Activated CD4-positive, alpha-beta memory T cell treated with anti-CD3 and anti-CD28 coated beads, Interleukin-2, amount 10 ng/mL, durations not matched to agents 7 days and 5 days (primary cell): ENCODE data around the gene S100A2. TPM values are rescaled to one million over a fixed set of nuclear protein-coding genes. Genes with fewer than 3 reads are reported as not detected.

Source experiments
- CTCF ChIA-PET: fragments of 350-600 bp; sonication (Branson Sonifier 250); formaldehyde crosslinking; loops from one replicate; lab custom pipeline; 2021; ENCODE audit warnings: antibody characterized with exemption, inconsistent platforms; lab: Charles Lee
- POLR2A ChIA-PET: fragments of 350-600 bp; sonication (Branson Sonifier 250); formaldehyde crosslinking; loops from one replicate; lab custom pipeline; 2021; ENCODE audit warnings: antibody characterized with exemption; lab: Charles Lee
- DNase-seq: peaks from one replicate; pipeline ENCODE4 v3.0.0-alpha.2; 2020
- H3K27ac Mint-ChIP-seq: one replicate; pipeline ENCODE4 v1.8.0; 2021; ENCODE audit warnings: mild to moderate bottlenecking, mixed read lengths
- H3K27me3 Mint-ChIP-seq: one replicate; pipeline ENCODE4 v1.8.0; 2021; ENCODE audit warnings: mixed read lengths
- H3K36me3 Mint-ChIP-seq: one replicate; pipeline ENCODE4 v1.8.0; 2021; ENCODE audit warnings: low read depth, mixed read lengths
- H3K4me1 Mint-ChIP-seq: one replicate; pipeline ENCODE4 v1.8.0; 2021; ENCODE audit warnings: mixed read lengths
- H3K4me3 Mint-ChIP-seq: one replicate; pipeline ENCODE4 v1.8.0; 2021; ENCODE audit warnings: mild to moderate bottlenecking, mixed read lengths
- H3K9me3 Mint-ChIP-seq: one replicate; pipeline ENCODE4 v1.8.0; 2021; ENCODE audit warnings: mixed read lengths
- total RNA-seq, 2 experiments: library from RNA; stranded (reverse); gene quantifications; one replicate each; pipeline ENCODE4 v1.2.3, GENCODE V29; 2021

Gene S100A2
- total RNA-seq, 2 experiments from 2014 or later, result 0.85 to 1.2 TPM

GRCh38 chr1:153548722-153549688 is 16.6 kb downstream of the S100A2 start, which contains the start of gene S100A3:
Gene S100A3 (minus strand): TSS chr1:153549258. CDS start chr1:153548485, 773 bp downstream.
- peaks cover 59% of the 10 kb centered on the region for H3K4me1 Mint-ChIP-seq
- H3K36me3 Mint-ChIP-seq, result peaks cover 16% of the 10 kb centered on the region
- ChIA-PET CTCF (interaction anchor here (0.9 to 6.5 kb wide), 3 partner anchors 13 to 38 kb away, joined by 3 to 117 read pairs (median 3); partner anchors contain the start of gene S100A6), POLR2A (interaction anchor here (0.6 to 2.7 kb wide), 4 partner anchors 14 to 17 kb away, joined by 3 to 8 read pairs (median 6); partner anchors contain the start of genes S100A2 and S100A6)
- no peak for DNase-seq
- no peak within 1 kb of the TSS for H3K4me3 Mint-ChIP-seq
- no peak within 1 kb of the TSS for H3K27ac Mint-ChIP-seq
- H3K27me3 Mint-ChIP-seq, result peaks cover 3% of the 10 kb centered on the region
- H3K9me3 Mint-ChIP-seq, result no peaks in the 10 kb centered on the region

DNA sequence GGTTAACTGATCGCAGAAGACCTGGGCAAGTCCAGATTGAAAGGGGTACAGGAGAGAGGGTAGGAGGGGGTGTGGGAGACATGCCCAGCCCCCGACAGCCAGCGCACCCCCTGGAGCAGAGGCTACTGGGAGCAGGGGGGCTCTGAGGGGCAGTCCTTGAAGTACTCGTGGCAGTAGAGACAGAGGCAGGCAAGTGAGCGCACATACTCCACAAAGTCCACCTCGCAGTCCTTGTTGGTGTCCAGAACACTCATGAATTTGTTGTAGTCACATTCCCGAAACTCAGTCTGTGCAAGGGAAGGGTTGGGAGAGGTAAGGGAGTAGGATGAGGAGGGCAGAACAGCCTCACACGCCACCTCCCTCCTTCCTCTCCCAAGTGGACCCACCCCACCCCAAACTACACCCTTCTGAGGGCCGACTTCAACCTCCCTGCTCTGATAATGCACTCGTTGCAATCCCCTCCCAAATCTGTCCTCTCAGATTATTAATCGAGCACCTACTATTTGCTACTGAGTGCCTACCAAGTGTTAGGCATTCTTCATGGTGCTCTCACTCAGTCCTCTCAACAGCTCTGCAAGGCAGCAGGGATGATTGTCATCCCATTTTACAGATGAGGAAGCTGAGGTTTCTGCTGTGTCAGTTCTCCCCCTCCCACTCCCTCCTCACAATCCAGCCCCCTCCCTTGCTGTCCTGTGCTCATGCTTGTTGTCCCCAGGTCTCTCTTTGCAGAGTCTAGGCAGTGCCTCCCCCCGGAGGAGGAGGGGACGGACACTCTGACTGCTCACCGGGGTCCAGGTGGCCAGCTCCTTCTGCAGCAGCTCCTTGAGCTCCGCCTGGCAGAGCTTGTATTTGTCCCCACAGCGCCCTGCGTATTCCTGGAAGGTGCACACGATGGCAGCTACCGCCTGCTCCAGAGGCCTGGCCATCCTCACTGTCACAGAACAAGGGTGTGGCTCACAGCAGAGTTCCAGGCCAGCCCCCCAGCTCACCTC is 17.8 kb downstream of the S100A2 start:
- Mint-ChIP-seq H3K4me3 (no peak overlapping the region), H3K27ac (peak overlapping the region; percentile 59), H3K4me1 (peaks cover 65% of the 10 kb centered on the region), H3K36me3 (peaks cover 28% of the 10 kb centered on the region), H3K9me3 (no peaks in the 10 kb centered on the region), H3K27me3 (peaks cover 3% of the 10 kb centered on the region)
- CTCF ChIA-PET, result interaction anchor here (0.5 to 6.5 kb wide), 3 partner anchors 14 to 244 kb away, joined by 3 to 117 read pairs (median 4); partner anchors contain the start of gene S100A6
- DNase-seq, result no peak
- POLR2A ChIA-PET, result interaction anchor here (0.8 to 2.7 kb wide), 3 partner anchors 12 to 19 kb away, joined by 4 to 6 read pairs (median 5); partner anchors contain the start of gene S100A6

DNA sequence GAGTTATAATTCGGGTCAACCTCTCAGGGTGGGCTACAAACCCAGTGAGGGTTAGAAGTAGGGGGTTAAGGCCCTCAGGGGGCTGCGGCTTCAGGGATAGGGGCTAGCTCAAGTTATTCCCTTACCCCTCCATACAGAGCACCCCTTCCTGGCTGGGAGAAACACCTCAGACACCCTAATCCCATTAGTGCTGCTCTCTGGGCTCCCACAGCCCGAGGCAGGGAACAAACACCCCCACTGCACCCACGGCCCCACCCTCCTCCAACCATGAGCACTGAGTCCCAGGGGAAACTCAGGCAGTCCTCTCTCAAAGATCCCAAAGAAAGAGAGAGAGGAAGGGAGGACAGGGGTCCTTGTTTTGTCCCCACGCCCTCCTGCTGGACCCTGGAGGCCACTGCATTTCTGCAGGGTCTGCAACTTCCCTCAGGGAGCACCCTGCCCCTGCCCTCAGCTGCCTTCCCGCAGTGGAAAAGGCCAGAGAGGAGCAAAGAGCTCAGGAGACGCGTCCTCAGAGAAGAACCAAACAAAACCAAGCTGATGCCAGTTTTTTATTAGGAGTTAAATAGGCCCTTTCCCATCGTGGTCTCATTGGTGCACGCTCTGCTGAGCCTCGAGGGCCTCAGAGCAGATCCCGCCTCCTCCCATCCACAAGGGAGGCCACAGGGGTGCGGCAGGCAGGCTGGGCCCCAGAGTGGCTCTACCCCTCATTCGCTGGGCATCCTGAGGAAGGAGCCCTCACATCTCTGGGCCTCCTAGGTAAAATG is 18.7 kb downstream of the S100A2 start:
- ChIA-PET CTCF (interaction anchor here (1.0 to 6.5 kb wide), 5 partner anchors 10 to 26 kb away, joined by 3 to 117 read pairs (median 22); partner anchors contain the start of genes S100A2 and S100A6), POLR2A (interaction anchor here (0.9 to 4.5 kb wide), 6 partner anchors 13 to 88 kb away, joined by 4 to 281 read pairs (median 22); partner anchors contain the start of genes CHTOP, S100A2 and S100A6)
- H3K4me1 Mint-ChIP-seq, result peaks cover 74% of the 10 kb centered on the region
- peak overlapping the region; percentile 98 for H3K27ac Mint-ChIP-seq
- H3K36me3 Mint-ChIP-seq, result peaks cover 35% of the 10 kb centered on the region
- H3K9me3 Mint-ChIP-seq, result no peaks in the 10 kb centered on the region
- no peak for DNase-seq
- peak overlapping the region; percentile 96 for H3K4me3 Mint-ChIP-seq
- peaks cover 3% of the 10 kb centered on the region for H3K27me3 Mint-ChIP-seq

- Mint-ChIP-seq H3K36me3 (peaks cover 41% of the 10 kb centered on the region), H3K4me3 (peak overlapping the region; percentile 96), H3K27me3 (peaks cover 3% of the 10 kb centered on the region), H3K27ac (peak overlapping the region; percentile 98), H3K9me3 (no peaks in the 10 kb centered on the region), H3K4me1 (peaks cover 80% of the 10 kb centered on the region)
- ChIA-PET CTCF (interaction anchor here (1.0 to 6.5 kb wide), 8 partner anchors 8 to 88 kb away, joined by 3 to 117 read pairs (median 10); partner anchors contain the start of genes CHTOP, S100A2 and S100A6), POLR2A (interaction anchor here (0.8 to 4.5 kb wide), 8 partner anchors 8 to 88 kb away, joined by 3 to 281 read pairs (median 11); partner anchors contain the start of genes CHTOP, S100A2 and S100A6)
- no peak for DNase-seq
Measured at GRCh38 chr1:153546371-153546770, 19.3 kb downstream of the S100A2 start.

- peak within 1 kb of the TSS; percentile 96 for H3K4me3 Mint-ChIP-seq
- H3K27me3 Mint-ChIP-seq, result peaks cover 3% of the 10 kb centered on the region
- peaks cover 49% of the 10 kb centered on the region for H3K36me3 Mint-ChIP-seq
- H3K27ac Mint-ChIP-seq, result peak within 1 kb of the TSS; percentile 98
- ChIA-PET POLR2A (interaction anchor here (0.5 to 4.5 kb wide), 21 partner anchors 8 to 612 kb away, joined by 3 to 281 read pairs (median 4); partner anchors contain the start of genes CHTOP, JTB, S100A2 and S100A6), CTCF (interaction anchor here (0.8 to 6.5 kb wide), 13 partner anchors 9 to 89 kb away, joined by 3 to 117 read pairs (median 5); partner anchors contain the start of genes CHTOP, S100A2 and S100A6)
- peaks cover 90% of the 10 kb centered on the region for H3K4me1 Mint-ChIP-seq
- no peaks in the 10 kb centered on the region for H3K9me3 Mint-ChIP-seq
- peak; percentile 97 for DNase-seq
Measured at GRCh38 chr1:153545067-153546055, 20.3 kb downstream of the S100A2 start, which contains the start of gene S100A4. Gene S100A4 (minus strand): TSS chr1:153545806. CDS start chr1:153544794, 1,012 bp downstream.

DNA sequence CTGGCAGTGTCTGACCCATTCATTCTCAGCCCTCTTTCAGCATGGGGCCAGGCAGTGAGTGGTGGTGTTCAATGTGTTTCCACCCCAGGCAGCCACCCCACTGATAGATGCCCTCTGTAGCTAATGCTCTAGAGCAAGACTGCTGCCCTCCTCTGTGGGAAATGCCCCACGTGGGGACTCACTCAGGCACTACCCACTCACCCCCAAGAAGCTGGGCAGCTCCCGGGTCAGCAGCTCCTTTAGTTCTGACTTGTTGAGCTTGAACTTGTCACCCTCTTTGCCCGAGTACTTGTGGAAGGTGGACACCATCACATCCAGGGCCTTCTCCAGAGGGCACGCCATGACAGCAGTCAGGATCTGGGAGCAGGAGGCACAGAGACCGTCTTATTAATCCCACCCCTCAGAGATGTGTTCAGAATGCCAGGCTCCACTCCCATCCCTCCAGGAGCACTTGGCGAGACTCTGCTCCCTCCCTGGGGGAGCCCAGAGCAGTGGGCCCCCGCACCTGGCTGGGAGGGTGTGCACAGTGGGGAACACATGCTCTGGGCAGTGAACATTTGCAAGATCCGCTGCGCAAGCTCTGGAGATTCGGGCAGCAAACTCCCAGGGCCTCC is 21.1 kb downstream of the S100A2 start:
- POLR2A ChIA-PET, result interaction anchor here (0.5 to 4.5 kb wide), 17 partner anchors 9 to 433 kb away, joined by 3 to 281 read pairs (median 5); partner anchors contain the start of genes CHTOP, JTB, S100A2 and S100A6
- CTCF ChIA-PET, result interaction anchor here (0.6 to 6.5 kb wide), 12 partner anchors 10 to 113 kb away, joined by 3 to 117 read pairs (median 7); partner anchors contain the start of genes CHTOP, S100A2 and S100A6
- Mint-ChIP-seq H3K27ac (peak overlapping the region; percentile 98), H3K9me3 (no peaks in the 10 kb centered on the region), H3K27me3 (no peaks in the 10 kb centered on the region), H3K4me1 (peaks cover 95% of the 10 kb centered on the region), H3K36me3 (peaks cover 57% of the 10 kb centered on the region), H3K4me3 (peak overlapping the region; percentile 96)
- no peak for DNase-seq

DNA sequence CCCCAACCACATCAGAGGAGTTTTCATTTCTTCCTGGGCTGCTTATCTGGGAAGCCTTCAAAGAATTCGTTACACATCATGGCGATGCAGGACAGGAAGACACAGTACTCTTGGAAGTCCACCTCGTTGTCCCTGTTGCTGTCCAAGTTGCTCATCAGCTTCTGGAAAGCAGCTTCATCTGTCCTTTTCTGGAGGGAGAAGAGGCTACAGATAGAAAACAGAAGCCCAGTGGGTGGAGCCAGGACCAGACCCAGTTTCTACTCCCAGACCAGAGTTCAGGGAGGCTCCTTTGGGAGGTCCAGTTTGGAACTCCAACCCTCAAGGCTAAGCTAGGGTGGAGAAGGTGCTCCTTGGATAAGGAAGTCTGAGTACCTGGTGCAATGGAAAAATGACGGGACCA is 21.9 kb downstream of the S100A2 start:
- Mint-ChIP-seq H3K27me3 (no peaks in the 10 kb centered on the region), H3K9me3 (no peaks in the 10 kb centered on the region), H3K36me3 (peaks cover 60% of the 10 kb centered on the region), H3K4me1 (peaks cover 90% of the 10 kb centered on the region), H3K27ac (peak overlapping the region; percentile 98), H3K4me3 (peak overlapping the region; percentile 96)
- POLR2A ChIA-PET, result interaction anchor here (0.6 to 4.5 kb wide), 6 partner anchors 10 to 91 kb away, joined by 3 to 281 read pairs (median 20); partner anchors contain the start of genes CHTOP, S100A2 and S100A6
- no peak for DNase-seq
- CTCF ChIA-PET, result interaction anchor here (0.6 to 6.5 kb wide), 5 partner anchors 8 to 114 kb away, joined by 3 to 117 read pairs (median 22); partner anchors contain the start of genes S100A2 and S100A6

GRCh38 chr1:153542956-153543711 is 22.5 kb downstream of the S100A2 start:
- no peaks in the 10 kb centered on the region for H3K27me3 Mint-ChIP-seq
- ChIA-PET CTCF (interaction anchor here (1.8 to 6.5 kb wide), 3 partner anchors 9 to 25 kb away, joined by 3 to 117 read pairs (median 26); partner anchors contain the start of gene S100A6), POLR2A (interaction anchor here (0.6 to 4.5 kb wide), 4 partner anchors 9 to 55 kb away, joined by 3 to 281 read pairs (median 52); partner anchors contain the start of genes S100A2 and S100A6)
- peak overlapping the region; percentile 96 for H3K4me3 Mint-ChIP-seq
- H3K4me1 Mint-ChIP-seq, result peaks cover 88% of the 10 kb centered on the region
- no peaks in the 10 kb centered on the region for H3K9me3 Mint-ChIP-seq
- DNase-seq, result no peak
- H3K36me3 Mint-ChIP-seq, result peaks cover 63% of the 10 kb centered on the region
- peak overlapping the region; percentile 98 for H3K27ac Mint-ChIP-seq
